HG02852 (cell line): Measurements from ENCODE around the gene POTEM.
"Not testable (repeated sequence)": the region's sequence is repeated elsewhere in the genome, so short reads cannot be mapped to it uniquely, and the experiment has no call there.

Source experiments
- ATAC-seq: cut with Tn5 transposase; IDR thresholded peaks from one replicate; pipeline ENCODE4 v1.9.1; 2021; ENCODE audit warnings: mild to moderate bottlenecking, moderate library complexity; ENCODE audit not compliant: unreplicated experiment

Gene POTEM

DNA sequence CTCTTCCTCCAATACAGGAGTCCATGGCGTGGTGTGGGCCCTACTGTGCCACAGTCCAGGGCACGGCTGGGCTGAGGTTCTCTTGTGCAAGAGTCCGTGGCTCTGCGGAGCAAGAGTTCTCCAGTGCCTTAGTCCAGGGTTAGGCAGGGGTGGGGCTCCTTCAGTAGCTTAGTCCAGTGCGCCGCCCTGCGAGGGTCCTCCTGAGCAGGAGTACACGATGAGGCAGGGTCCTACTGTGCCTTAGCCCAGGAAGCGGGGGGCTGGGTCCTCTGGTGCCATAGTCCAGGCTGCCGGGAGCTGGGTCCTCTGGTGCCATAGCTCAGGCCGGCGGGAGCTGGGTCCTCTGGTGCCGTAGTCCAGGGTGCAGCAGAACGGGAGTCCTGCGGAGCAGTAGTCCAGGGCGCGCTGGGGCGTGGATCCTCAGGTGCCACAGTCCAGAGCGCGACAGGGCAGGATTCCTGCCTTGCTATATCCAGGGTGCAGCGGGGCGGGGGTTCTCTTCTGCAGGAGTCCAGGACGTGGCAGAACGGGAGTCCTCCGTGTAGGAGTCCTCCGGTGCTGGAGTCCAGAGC lies 69.7 kb downstream of the POTEM start:
- ATAC-seq, result not testable (repeated sequence)

DNA sequence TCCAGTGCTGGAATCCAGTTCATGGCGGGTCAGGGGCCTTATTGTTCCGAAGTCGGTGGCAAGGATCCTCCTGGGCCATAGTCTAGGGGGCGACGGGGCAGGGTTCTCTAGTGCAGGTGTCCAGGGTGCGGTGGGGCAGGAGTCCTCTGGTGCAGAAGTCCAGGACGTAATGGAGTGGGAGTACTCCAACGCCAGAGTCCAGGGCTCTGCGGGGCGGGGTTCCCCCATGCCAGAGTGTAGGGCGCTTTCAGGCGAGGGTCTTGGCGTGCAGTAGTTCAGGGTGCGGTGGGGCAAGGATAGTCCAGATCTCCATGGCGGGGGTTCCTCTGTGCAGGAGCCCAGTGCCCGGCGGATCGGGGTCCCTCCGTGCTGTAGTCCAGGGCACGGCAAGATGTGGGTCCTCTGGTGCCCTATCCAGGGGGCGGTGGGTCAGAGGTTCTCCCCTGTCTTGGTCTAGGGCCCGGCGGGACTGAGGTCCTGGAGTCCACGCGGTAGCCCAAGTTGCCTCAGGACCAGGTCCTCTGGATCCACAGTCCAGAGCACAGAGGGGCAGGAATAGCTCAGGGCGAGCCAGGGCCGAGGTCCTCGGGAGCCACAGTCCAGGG lies 70.9 kb downstream of the POTEM start:
- not testable (repeated sequence) for ATAC-seq

DNA sequence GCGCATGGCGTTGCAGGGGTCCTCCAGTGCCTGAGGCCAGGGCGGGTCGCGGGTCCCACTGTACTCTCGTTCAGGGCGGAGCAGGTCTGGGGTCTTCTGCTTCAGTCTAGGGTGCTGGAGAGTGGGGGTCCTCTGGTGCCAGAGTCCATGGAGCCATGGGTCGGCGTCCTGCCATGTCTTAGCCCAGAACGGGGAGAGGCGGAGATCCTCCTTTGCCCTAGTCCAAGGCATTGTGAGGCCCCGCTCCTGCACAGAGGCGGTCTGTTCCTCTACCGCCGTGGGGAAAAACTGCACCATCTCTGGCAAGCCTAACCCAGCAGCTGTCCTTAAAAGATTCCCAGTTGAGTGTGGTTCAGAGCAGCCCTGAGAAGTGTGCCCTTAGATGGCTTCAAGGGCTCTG lies 71.6 kb downstream of the POTEM start:
- not testable (repeated sequence) for ATAC-seq

DNA sequence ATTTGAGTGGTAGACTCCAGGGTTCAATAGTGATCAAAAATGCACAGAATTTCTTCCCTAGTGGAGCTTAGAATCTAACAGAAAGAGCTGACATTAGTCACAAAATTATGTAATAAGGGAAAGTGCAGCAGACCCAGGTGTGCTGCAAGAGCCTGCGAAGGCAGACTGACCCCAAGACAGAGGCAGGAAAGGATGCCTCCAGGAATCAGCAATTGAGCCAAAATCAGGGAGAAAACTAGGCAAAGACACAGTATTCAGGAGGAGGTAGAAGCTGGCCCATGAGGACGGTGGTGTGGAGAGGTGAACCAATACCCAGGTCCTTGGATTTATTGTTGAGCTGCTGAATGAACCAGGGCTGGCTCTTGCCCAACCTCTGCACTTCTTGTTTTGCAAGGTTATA lies 76.2 kb downstream of the POTEM start:
- ATAC-seq, result not testable (repeated sequence)
